H1 (cell line): ENCODE measurements around the gene ZNF83. TPM values are rescaled to one million over a fixed set of nuclear protein-coding genes. Genes with fewer than 3 reads are reported as not detected.
"Not testable (repeated sequence)": the region's sequence is repeated elsewhere in the genome, so short reads cannot be mapped to it uniquely, and the experiment has no call there.

Experiments used
- CTCF ChIA-PET: fragments of 300-600 bp; sonication (Branson Sonifier 250); formaldehyde crosslinking; loops from one replicate; lab custom pipeline; 2021; ENCODE audit not compliant: partially characterized antibody; lab: Charles Lee
- POLR2A ChIA-PET: fragments of 300-600 bp; sonication (Branson Sonifier 250); formaldehyde crosslinking; loops from one replicate; lab custom pipeline; 2021; ENCODE audit warnings: inconsistent platforms; ENCODE audit not compliant: partially characterized antibody; lab: Charles Lee
- DNase-seq, 2 experiments: peaks; one replicate each; pipeline versions ENCODE4 v3.0.0 to v3.0.0-alpha.2; 2010 to 2022; ENCODE audit warnings: low spot score in 2 of 2, low read depth in 1 of 2, mixed read lengths in 1 of 2
- FAIRE-seq: peaks from 2 replicates; lab custom pipeline; 2011; peaks lifted over from hg19 to GRCh38; lab: Jason Lieb, UNC
- H2AFZ ChIP-seq: 2 replicates; pipeline ENCODE4 v1.8.1; 2012; ENCODE audit warnings: low read length, inconsistent platforms
- H2AK5ac ChIP-seq: 2 replicates; pipeline ENCODE4 v1.6.1; 2013; ENCODE audit warnings: low read depth, low read length
- H2BK120ac ChIP-seq: replicated peaks from 2 replicates; pipeline ENCODE3; 2013; ENCODE audit warnings: low read depth, low read length, inconsistent platforms
- H2BK12ac ChIP-seq: 2 replicates; pipeline ENCODE4 v1.6.1; 2013; ENCODE audit warnings: low read depth, low read length
- H2BK15ac ChIP-seq: 2 replicates; pipeline ENCODE4 v1.6.1; 2013; ENCODE audit warnings: low read length
- H2BK20ac ChIP-seq: 2 replicates; pipeline ENCODE4 v1.6.1; 2013; ENCODE audit warnings: low read length
- H2BK5ac ChIP-seq: 2 replicates; pipeline ENCODE4 v1.6.1; 2013; ENCODE audit warnings: low read depth, low read length
- H3K14ac ChIP-seq: 2 replicates; pipeline ENCODE4 v1.6.1; 2013; ENCODE audit warnings: inconsistent platforms; ENCODE audit not compliant: insufficient read length
- H3K18ac ChIP-seq: 2 replicates; pipeline ENCODE4 v1.6.1; 2013; ENCODE audit warnings: low read length; ENCODE audit errors: extremely low read depth
- H3K23ac ChIP-seq: 2 replicates; pipeline ENCODE4 v1.6.1; 2013; ENCODE audit warnings: inconsistent platforms; ENCODE audit not compliant: insufficient read length
- H3K23me2 ChIP-seq: 2 replicates; pipeline ENCODE4 v1.6.1; 2013; ENCODE audit warnings: low read depth, low read length
- H3K27ac ChIP-seq: 2 replicates; pipeline ENCODE4 v1.6.1; 2011; ENCODE audit warnings: low read depth, low read length, inconsistent platforms
- H3K27me3 ChIP-seq, 4 experiments: replicated peaks in 1 of 4; 1 replicate in 1 of 4; 2 replicates in 3 of 4; pipeline versions ENCODE4 v1.6.1 to v1.8.1; 2011 to 2013; ENCODE audit warnings: low read length in 3 of 4, mild to moderate bottlenecking in 3 of 4, inconsistent platforms in 2 of 4, mixed read lengths in 2 of 4, moderate library complexity in 1 of 4; ENCODE audit not compliant: control insufficient read depth in 3 of 4, insufficient read depth in 3 of 4; ENCODE audit errors: extremely low read depth in 1 of 4
- H3K36me3 ChIP-seq, 4 experiments: 2 replicates each; pipeline versions ENCODE4 v1.6.1 to v1.8.1; 2011 to 2013; ENCODE audit warnings: mild to moderate bottlenecking in 4 of 4, low read length in 3 of 4, moderate library complexity in 2 of 4, control low read depth in 1 of 4, inconsistent platforms in 1 of 4; ENCODE audit not compliant: insufficient read depth in 4 of 4, control insufficient read depth in 2 of 4
- H3K4ac ChIP-seq: replicated peaks from 2 replicates; pipeline ENCODE3; 2013; ENCODE audit warnings: low read length, low read depth, mixed read lengths, inconsistent platforms; ENCODE audit not compliant: insufficient read length
- H3K4me1 ChIP-seq, 4 experiments: replicated peaks in 1 of 4; 1 replicate in 1 of 4; 2 replicates in 3 of 4; pipeline versions ENCODE4 v1.6.1 to v1.8.1; 2011 to 2013; ENCODE audit warnings: low read length in 3 of 4, inconsistent platforms in 2 of 4, mixed read lengths in 1 of 4; ENCODE audit not compliant: insufficient read depth in 4 of 4, control insufficient read depth in 3 of 4
- H3K4me2 ChIP-seq, 2 experiments: 2 replicates each; pipeline versions ENCODE4 v1.6.1 to v1.8.1; 2011 to 2013; ENCODE audit warnings: low read depth in 2 of 2, low read length in 2 of 2, control low read depth in 1 of 2, inconsistent platforms in 1 of 2, mild to moderate bottlenecking in 1 of 2; ENCODE audit not compliant: insufficient read depth in 1 of 2
- H3K4me3 ChIP-seq, 4 experiments: fragments of 200-600, 300-600 bp in 1 of 4; sonication (generic), shearing (Covaris generic), sonication (Bioruptor Twin) in 1 of 4; 2 replicates each; pipeline versions ENCODE4 v1.5.1 to v1.8.1; 2011 to 2016; ENCODE audit warnings: low read length in 4 of 4, low read depth in 3 of 4, control low read depth in 2 of 4, inconsistent platforms in 2 of 4, mild to moderate bottlenecking in 2 of 4, mixed read lengths in 1 of 4, moderate library complexity in 1 of 4; ENCODE audit not compliant: insufficient read depth in 2 of 4; ENCODE audit errors: extremely low read depth in 1 of 4
- H3K56ac ChIP-seq: replicated peaks from 2 replicates; pipeline ENCODE3; 2013; ENCODE audit warnings: low read depth, mild to moderate bottlenecking, mixed read lengths, low read length, inconsistent platforms; ENCODE audit not compliant: insufficient read length
- H3K79me1 ChIP-seq: 2 replicates; pipeline ENCODE4 v1.6.1; 2013; ENCODE audit warnings: low read depth, low read length, control low read depth
- H3K79me2 ChIP-seq, 2 experiments: 2 replicates each; pipeline versions ENCODE4 v1.6.1 to v1.8.1; 2012 to 2013; ENCODE audit warnings: low read length in 2 of 2, mild to moderate bottlenecking in 2 of 2, inconsistent platforms in 1 of 2; ENCODE audit not compliant: insufficient read depth in 2 of 2, control insufficient read depth in 1 of 2
- H3K9ac ChIP-seq, 4 experiments: replicated peaks in 1 of 4; 1 replicate in 1 of 4; 2 replicates in 3 of 4; pipeline versions ENCODE4 v1.6.1 to v1.8.1; 2011 to 2013; ENCODE audit warnings: low read depth in 3 of 4, low read length in 3 of 4, control low read depth in 2 of 4, mild to moderate bottlenecking in 2 of 4, moderate library complexity in 2 of 4, inconsistent platforms in 1 of 4; ENCODE audit errors: extremely low read depth in 1 of 4
- H3K9me3 ChIP-seq, 2 experiments: 2 replicates each; pipeline versions ENCODE4 v1.6.1 to v1.8.1; 2012 to 2013; ENCODE audit warnings: mild to moderate bottlenecking in 2 of 2, moderate library complexity in 2 of 2, control low read depth in 1 of 2, inconsistent platforms in 1 of 2, low read depth in 1 of 2, low read length in 1 of 2, mixed read lengths in 1 of 2; ENCODE audit not compliant: insufficient read depth in 2 of 2
- H4K20me1 ChIP-seq, 2 experiments: replicated peaks in 1 of 2; 2 replicates each; pipeline versions ENCODE3 to v1.8.1; 2011 to 2013; ENCODE audit warnings: inconsistent platforms in 2 of 2, low read length in 2 of 2, mild to moderate bottlenecking in 1 of 2; ENCODE audit not compliant: insufficient read depth in 2 of 2, control insufficient read depth in 1 of 2
- H4K5ac ChIP-seq: 2 replicates; pipeline ENCODE4 v1.6.1; 2013; ENCODE audit warnings: low read length, low read depth, mixed read lengths, inconsistent platforms; ENCODE audit not compliant: insufficient read length
- H4K8ac ChIP-seq: 2 replicates; pipeline ENCODE4 v1.8.0; 2013; ENCODE audit warnings: mild to moderate bottlenecking, moderate library complexity, low read length, inconsistent platforms; ENCODE audit not compliant: insufficient read depth; ENCODE audit errors: extremely low read depth
- H4K91ac ChIP-seq: replicated peaks from 2 replicates; pipeline ENCODE3; 2013; ENCODE audit warnings: low read length, mixed read lengths, inconsistent platforms; ENCODE audit not compliant: insufficient read length
- CTCF ChIP-seq, 3 experiments: IDR thresholded peaks; 1 replicate in 2 of 3; 2 replicates in 1 of 3; pipeline versions ENCODE4 v1.5.1 to v1.6.1; 2011; ENCODE audit warnings: low read length in 3 of 3, mild to moderate bottlenecking in 3 of 3, inconsistent platforms in 2 of 3, low read depth in 1 of 3, moderate library complexity in 1 of 3; ENCODE audit not compliant: insufficient read depth in 1 of 3; ENCODE audit errors: control extremely low read depth in 1 of 3
- RAD21 ChIP-seq, 2 experiments: IDR thresholded peaks in 1 of 2; conservative IDR thresholded peaks in 1 of 2; 2 replicates each; pipeline ENCODE4 v1.6.1; 2011; ENCODE audit warnings: low read depth in 2 of 2, low read length in 2 of 2, improper control_type of control experiment in 1 of 2, inconsistent platforms in 1 of 2, mild to moderate bottlenecking in 1 of 2, moderate library complexity in 1 of 2
- WGBS, 2 experiments: shearing (Covaris generic) in 1 of 2; methylation state at CpG; one replicate each; pipeline versions ENCODE4 v1.1.6 to v1.1.7; 2013 to 2015; ENCODE audit warnings: low lambda C conversion rate in 2 of 2, mixed read lengths in 2 of 2, inconsistent platforms in 1 of 2, low coverage in 1 of 2, missing lambda C conversion rate in 1 of 2; ENCODE audit not compliant: insufficient replicate concordance in 2 of 2, insufficient coverage in 1 of 2, insufficient read length in 1 of 2; ENCODE audit errors: extremely low coverage in 1 of 2, missing lambda C conversion rate in 1 of 2; 5-methylcytosine and 5-hydroxymethylcytosine counted together
- polyA plus RNA-seq, 7 experiments: library from polyadenylated mRNA; depleted of rRNA in 3 of 7; stranded (reverse) in 5 of 7; unstranded in 2 of 7; fragments of >200 nt in 5 of 7; fragments of 200-250 nt in 2 of 7; gene quantifications; 1 replicate in 5 of 7; 2 replicates in 1 of 7; 4 replicates in 1 of 7; pipeline versions ENCODE4 v1.2.1 to v1.2.3, GENCODE V29; 2011 to 2013; ENCODE audit warnings: missing spikeins in 2 of 7, mixed read lengths in 2 of 7
- total RNA-seq: library from RNA; stranded (reverse); fragmentation: NEBNext Ultra II Directional; extraction: Animal tissue kit (Norgen Biotek cat#: 25700); gene quantifications from 2 replicates; pipeline ENCODE4 v1.2.1, GENCODE V29; 2021

Gene ZNF83
- total and polyA plus RNA-seq, 2 of the 8 experiments (the other 6 are each of a cell fraction or from before 2014, with no cell fraction given): 13.2 to 19.4 TPM

- H3K14ac ChIP-seq, H4K5ac ChIP-seq, H4K8ac ChIP-seq, H2BK5ac ChIP-seq, H3K9me3 ChIP-seq, H3K79me2 ChIP-seq, H3K23me2 ChIP-seq, H3K27me3 ChIP-seq, H2BK15ac ChIP-seq, H2AK5ac ChIP-seq, H4K20me1 ChIP-seq, H3K56ac ChIP-seq, H2AFZ ChIP-seq, H3K36me3 ChIP-seq, DNase-seq, H3K79me1 ChIP-seq, H3K18ac ChIP-seq, H2BK12ac ChIP-seq, FAIRE-seq, H4K91ac ChIP-seq, H3K27ac ChIP-seq, H2BK120ac ChIP-seq, H3K23ac ChIP-seq, H3K9ac ChIP-seq, H3K4ac ChIP-seq, H3K4me1 ChIP-seq, H2BK20ac ChIP-seq: not testable (repeated sequence)
- ChIA-PET CTCF (interaction anchor here (0.6 to 1.9 kb wide), 9 partner anchors 7 to 338 kb away, joined by 3 to 7 read pairs (median 3); no protein-coding TSS in a partner anchor), POLR2A (interaction anchor here (0.6 to 1.3 kb wide), 4 partner anchors 11 to 298 kb away, joined by 3 to 4 read pairs (median 3); no protein-coding TSS in a partner anchor)
- Histone ChIP-seq H3K4me3 (peak overlapping the region; percentile 65 to 91 (median 81)), H3K4me2 (peak overlapping the region; percentile 75 to 95)
- TF ChIP-seq CTCF (IDR thresholded peaks at IDR 0.05; ENCODE audit: control extremely low read depth in 1 of 3, insufficient read depth in 1 of 3, low read depth in 1 of 3, low read length in 3 of 3): peak in 1 of 3 experiments; percentile 12; a peak in 1 of 4 replicates
- TF ChIP-seq RAD21 (IDR thresholded peaks at IDR 0.05 in 1 of 2, conservative IDR thresholded peaks at IDR 0.05 in 1 of 2; ENCODE audit: low read depth in 2 of 2, low read length in 2 of 2): peak in 1 of 2 experiments; percentile 7; a peak in 1 of 4 replicates
- WGBS, 2 experiments: 68% methylated on average over 3 of the region's 3 CpGs; no CpG with 5 or more reads in 1 of the 2 experiments
These were observed 36.2 kb downstream of the ZNF83 start for GRCh38 chr19:52601974-52602366.
